HepG2 (cell line): Measurements from ENCODE around the gene TIMM10. TPM values are rescaled to one million over a fixed set of nuclear protein-coding genes. Genes with fewer than 3 reads are reported as not detected.

Experiments used
- ATAC-seq: fragments of 200-7000 bp; cut with Tn5 transposase; 3 replicates; pipeline ENCODE4 v1.9.1; 2020; ENCODE audit warnings: mild to moderate bottlenecking, moderate library complexity
- BruUV-seq: library from RNA; stranded (reverse); fragments of 400-500 nt; replicated peaks from 2 replicates; lab custom pipeline; 2021; lab: Mats Ljungman, UMichigan
- CTCF ChIA-PET: fragments of 300-600 bp; formaldehyde crosslinking; extraction: SDS; loops from one replicate; lab custom pipeline; 2021; ENCODE audit warnings: low total read pairs, inconsistent platforms, low intra/inter-chr PET ratio; lab: Yijun Ruan, JAX
- POLR2A ChIA-PET: fragments of 350-600 bp; sonication (Branson Sonifier 250); formaldehyde crosslinking; loops from one replicate; lab custom pipeline; 2020; ENCODE audit warnings: antibody characterized with exemption, inconsistent platforms; lab: Yijun Ruan, JAX
- DNase-seq: peaks from one replicate; pipeline ENCODE4 v3.0.0-alpha.2; 2015; ENCODE audit warnings: low spot score
- FAIRE-seq: peaks from 3 replicates; lab custom pipeline; 2011; peaks lifted over from hg19 to GRCh38; lab: Jason Lieb, UNC
- H2AFZ ChIP-seq: one replicate; pipeline ENCODE4 v1.6.1; 2011; ENCODE audit warnings: low read length, inconsistent platforms
- H3K27ac ChIP-seq: fragments of 300-600 bp; 3 replicates; pipeline ENCODE4 v1.8.0; 2011; ENCODE audit warnings: mixed run types, mild to moderate bottlenecking, mixed read lengths, low read length, inconsistent platforms; ENCODE audit not compliant: insufficient read depth; ENCODE audit errors: extremely low read length
- H3K27me3 ChIP-seq, 2 experiments: fragments of 200-600 bp in 1 of 2; 2 replicates in 1 of 2; 3 replicates in 1 of 2; pipeline versions ENCODE4 v1.6.0 to v1.8.0; 2011; ENCODE audit warnings: low read length in 2 of 2, mild to moderate bottlenecking in 2 of 2, moderate library complexity in 2 of 2, inconsistent platforms in 1 of 2; ENCODE audit not compliant: insufficient read depth in 2 of 2, control insufficient read depth in 1 of 2
- H3K36me3 ChIP-seq, 2 experiments: fragments of 200-600 bp in 1 of 2; replicated peaks in 1 of 2; 2 replicates in 1 of 2; 3 replicates in 1 of 2; pipeline versions ENCODE4 v1.5.1 to v1.8.0; 2011; ENCODE audit warnings: low read length in 2 of 2, inconsistent platforms in 1 of 2; ENCODE audit not compliant: insufficient read depth in 2 of 2, control insufficient read depth in 1 of 2
- H3K4me1 ChIP-seq: 2 replicates; pipeline ENCODE4 v1.5.1; 2012; ENCODE audit warnings: low read length, inconsistent platforms; ENCODE audit not compliant: insufficient read depth
- H3K4me2 ChIP-seq: 2 replicates; pipeline ENCODE4 v1.6.0; 2011; ENCODE audit warnings: low read depth, low read length, inconsistent platforms
- H3K4me3 ChIP-seq, 3 experiments: fragments of 200-600 bp in 1 of 3; sonication (generic), shearing (Covaris generic) in 1 of 3; replicated peaks in 1 of 3; 2 replicates each; pipeline ENCODE4 v1.5.1; 2011 to 2016; ENCODE audit warnings: low read length in 3 of 3, inconsistent platforms in 2 of 3, low read depth in 2 of 3, mild to moderate bottlenecking in 2 of 3, control low read depth in 1 of 3, mixed read lengths in 1 of 3; ENCODE audit not compliant: insufficient read depth in 1 of 3
- H3K79me2 ChIP-seq: one replicate; pipeline ENCODE4 v1.6.1; 2011; ENCODE audit warnings: low read length, inconsistent platforms; ENCODE audit not compliant: insufficient read depth
- H3K9ac ChIP-seq: 2 replicates; pipeline ENCODE4 v1.6.0; 2011; ENCODE audit warnings: mild to moderate bottlenecking, low read depth, low read length, inconsistent platforms; ENCODE audit not compliant: insufficient read depth
- H3K9me3 ChIP-seq: 2 replicates; pipeline ENCODE4 v1.5.1; 2012; ENCODE audit warnings: mild to moderate bottlenecking, low read length
- H4K20me1 ChIP-seq: 2 replicates; pipeline ENCODE4 v1.6.0; 2011; ENCODE audit warnings: inconsistent platforms, mild to moderate bottlenecking, low read length, moderate library complexity; ENCODE audit not compliant: insufficient read depth
- ADNP ChIP-seq: sonication (generic); formaldehyde crosslinking; IDR thresholded peaks from 2 replicates; pipeline ENCODE4 v1.4.0; 2020; ENCODE audit warnings: missing genetic modification reagents
- BATF2 ChIP-seq: sonication (generic); formaldehyde crosslinking; IDR thresholded peaks from 2 replicates; pipeline ENCODE4 v1.8.0; 2022; ENCODE audit warnings: mild to moderate bottlenecking, missing genetic modification reagents, moderate library complexity
- BRD4 ChIP-seq: sonication (generic); formaldehyde crosslinking; IDR thresholded peaks from 2 replicates; pipeline ENCODE4 v1.4.0; 2020; ENCODE audit warnings: missing genetic modification reagents
- FOXP4 ChIP-seq: sonication (generic); formaldehyde crosslinking; IDR thresholded peaks from 2 replicates; pipeline ENCODE4 v1.4.0; 2020; ENCODE audit warnings: missing genetic modification reagents
- HINFP ChIP-seq: sonication (generic); formaldehyde crosslinking; IDR thresholded peaks from 2 replicates; pipeline ENCODE4 v1.4.0; 2020; ENCODE audit warnings: low read depth, mild to moderate bottlenecking, missing genetic modification reagents
- HNF4G ChIP-seq, 2 experiments: sonication (generic) in 1 of 2; formaldehyde crosslinking in 1 of 2; IDR thresholded peaks; 2 replicates each; pipeline versions ENCODE4 v1.4.0 to v1.6.1; 2011 to 2020; ENCODE audit warnings: borderline replicate concordance in 2 of 2, low read depth in 2 of 2, mild to moderate bottlenecking in 2 of 2, low read length in 1 of 2, missing genetic modification reagents in 1 of 2, moderate library complexity in 1 of 2
- MIER3 ChIP-seq: IDR thresholded peaks from 2 replicates; pipeline ENCODE4 v1.6.1; 2016; ENCODE audit warnings: missing compliant biosample characterization, borderline replicate concordance
- MTERF4 ChIP-seq: sonication (generic); formaldehyde crosslinking; IDR thresholded peaks from 2 replicates; pipeline ENCODE4 v1.8.0; 2023; ENCODE audit warnings: mild to moderate bottlenecking, missing genetic modification reagents
- NR3C1 ChIP-seq: sonication (generic); formaldehyde crosslinking; IDR thresholded peaks from 2 replicates; pipeline ENCODE4 v1.4.0; 2020; ENCODE audit warnings: missing genetic modification reagents
- POLR2AphosphoS2 ChIP-seq: IDR thresholded peaks from 2 replicates; pipeline ENCODE4 v1.6.1; 2011; ENCODE audit warnings: low read depth, low read length, improper control_type of control experiment
- SRF ChIP-seq: IDR thresholded peaks from 2 replicates; pipeline ENCODE4 v1.6.1; 2011; ENCODE audit warnings: mild to moderate bottlenecking, low read depth, low read length, moderate library complexity
- ZFP90 ChIP-seq: sonication (generic); formaldehyde crosslinking; IDR thresholded peaks from 2 replicates; pipeline ENCODE4 v1.8.0; 2022; ENCODE audit warnings: missing genetic modification reagents, mild to moderate bottlenecking, inconsistent platforms, borderline replicate concordance
- ZNF296 ChIP-seq: sonication (generic); formaldehyde crosslinking; conservative IDR thresholded peaks from 2 replicates; pipeline ENCODE4 v1.5.0; 2020; ENCODE audit warnings: mild to moderate bottlenecking, missing genetic modification reagents
- ZNF780A ChIP-seq: sonication (generic); formaldehyde crosslinking; IDR thresholded peaks from 2 replicates; pipeline ENCODE4 v1.8.0; 2022; ENCODE audit warnings: mild to moderate bottlenecking, missing genetic modification reagents, moderate library complexity
- ZNF83 ChIP-seq: sonication (generic); formaldehyde crosslinking; IDR thresholded peaks from 2 replicates; pipeline ENCODE4 v1.4.0; 2020; ENCODE audit warnings: missing genetic modification reagents, mild to moderate bottlenecking, borderline replicate concordance
- WGBS: methylation state at CpG from one replicate; pipeline ENCODE4 v1.1.6; 2017; ENCODE audit warnings: low lambda C conversion rate; 5-methylcytosine and 5-hydroxymethylcytosine counted together
- in situ Hi-C: cut with HindIII; loops from 2 replicates; pipeline ENCODE4 v1.10.0; 2017; ENCODE audit warnings: low pct_unique_long_range_greater_than_20kb; ENCODE audit not compliant: extremely low pct_ligation_motif_present
- intact Hi-C: fragments of 100-400 bp; cut with micrococcal nuclease; formaldehyde crosslinking; loops from one replicate; pipeline ENCODE4 v1.10.0; 2022; ENCODE audit not compliant: unreplicated experiment
- polyA plus RNA-seq, 8 experiments: library from polyadenylated mRNA; depleted of rRNA in 3 of 8; stranded (reverse) in 7 of 8; unstranded in 1 of 8; fragments of >200 nt; fragmentation: Illumina TruSeq in 4 of 8; extraction: Trizol in 4 of 8; gene quantifications; 2 replicates each; pipeline versions ENCODE4 v1.2.1 to v1.2.3, GENCODE V29; 2011 to 2016; ENCODE audit warnings: low read depth in 4 of 8, missing spikeins in 1 of 8, mixed read lengths in 1 of 8; ENCODE audit not compliant: insufficient read depth in 1 of 8
- total RNA-seq, 5 experiments: library from RNA; depleted of rRNA; stranded (reverse); fragments of >200 nt; fragmentation: Illumina TruSeq; extraction: Trizol; gene quantifications; 2 replicates each; pipeline ENCODE4 v1.2.3, GENCODE V29; 2016; ENCODE audit warnings: low read depth in 1 of 5

The TIMM10 gene
- total and polyA plus RNA-seq, 2 of the 13 experiments (the other 11 are each of a cell fraction or from before 2014, with no cell fraction given) = 67.8 to 82.2 TPM

- TF ChIP-seq FOXP4 (CRISPR knock-in tag) (0 out of 2 replicates have a peak, but pooled peaks have one; percentile 26), BATF2 (no peak)
Measured at GRCh38 chr11:57499413-57499982, 31.1 kb downstream of the TIMM10 start (continued).

GRCh38 chr11:57498540-57498939 is 32.0 kb downstream of the TIMM10 start:
- DNase-seq (no peak), FAIRE-seq (no peak), ATAC-seq (peak; percentile 2; the same call in 1 of the 3 replicates)
- no peak overlapping the region for H2AFZ ChIP-seq
- peaks cover 31% of the 10 kb centered on the region for H3K79me2 ChIP-seq
- H3K4me1 ChIP-seq = peaks cover 94% of the 10 kb centered on the region
- peak overlapping the region; percentile 23 for H3K9ac ChIP-seq
- BruUV-seq = no TSS peak
- peak overlapping the region; percentile 97 for H3K27ac ChIP-seq
- CTCF ChIA-PET = no interaction called here
- POLR2A ChIA-PET = interaction anchor here (1.1 to 3.1 kb wide), 5 partner anchors 17 to 162 kb away, joined by 3 to 104 read pairs (median 4); partner anchors contain the start of genes SLC43A1 and TIMM10
- H3K9me3 ChIP-seq = no peaks in the 10 kb centered on the region
- peaks cover 2% of the 10 kb centered on the region for H4K20me1 ChIP-seq
- peak overlapping the region; percentile 72 for H3K4me2 ChIP-seq
- WGBS = 52% methylated on average over 6 of the region's 6 CpGs
- H3K4me3 ChIP-seq = no peak overlapping the region
- peaks cover 19 to 59% of the 10 kb centered on the region in 2 experiments for H3K36me3 ChIP-seq
- in situ Hi-C loops (no loop called here), intact Hi-C loops (no loop called here)
- no peaks in the 10 kb centered on the region for H3K27me3 ChIP-seq
- no peak for TF ChIP-seq SRF
- TF ChIP-seq ZNF780A (CRISPR knock-in tag) = no peak
- no peak for TF ChIP-seq ZNF296
- TF ChIP-seq NR3C1 = no peak
- no peak for TF ChIP-seq POLR2AphosphoS2
- TF ChIP-seq ZNF83 (CRISPR knock-in tag) = no peak
- 0 out of 2 replicates have a peak, but pooled peaks have one; percentile 19 for TF ChIP-seq HINFP (CRISPR knock-in tag)
- TF ChIP-seq ADNP = no peak
- no peak for TF ChIP-seq MIER3 (CRISPR knock-in tag)
- 0 out of 2 replicates have a peak, but pooled peaks have one; percentile 50 for TF ChIP-seq MTERF4
- no peak for TF ChIP-seq BRD4 (CRISPR knock-in tag)
- no peak for TF ChIP-seq ZFP90 (CRISPR knock-in tag)
- no peak for TF ChIP-seq HNF4G (IDR thresholded peaks at IDR 0.05; ENCODE audit: borderline replicate concordance, low read depth, low read length)
- TF ChIP-seq HNF4G (CRISPR knock-in tag; IDR thresholded peaks at IDR 0.05; ENCODE audit: borderline replicate concordance, low read depth) = no peak
